AG09309 (cell line): ENCODE measurements around the gene SPAG7.

Experiments
- DNase-seq: peaks from one replicate; pipeline ENCODE4 v3.0.0-alpha.2; 2010; ENCODE audit warnings: low read depth
- H3K4me3 ChIP-seq: 2 replicates; pipeline ENCODE4 v1.5.1; 2011; ENCODE audit warnings: mild to moderate bottlenecking, low read depth, low read length, moderate library complexity; ENCODE audit not compliant: control insufficient read depth
- TF ChIP-seq, protein P1 (sequence below): IDR thresholded peaks from 2 replicates; pipeline ENCODE4 v1.5.1; 2011; ENCODE audit warnings: mild to moderate bottlenecking, low read depth, low read length, inconsistent platforms; ENCODE audit not compliant: insufficient read depth, control insufficient read depth; ENCODE audit errors: missing control alignments

SPAG7 gene

DNA sequence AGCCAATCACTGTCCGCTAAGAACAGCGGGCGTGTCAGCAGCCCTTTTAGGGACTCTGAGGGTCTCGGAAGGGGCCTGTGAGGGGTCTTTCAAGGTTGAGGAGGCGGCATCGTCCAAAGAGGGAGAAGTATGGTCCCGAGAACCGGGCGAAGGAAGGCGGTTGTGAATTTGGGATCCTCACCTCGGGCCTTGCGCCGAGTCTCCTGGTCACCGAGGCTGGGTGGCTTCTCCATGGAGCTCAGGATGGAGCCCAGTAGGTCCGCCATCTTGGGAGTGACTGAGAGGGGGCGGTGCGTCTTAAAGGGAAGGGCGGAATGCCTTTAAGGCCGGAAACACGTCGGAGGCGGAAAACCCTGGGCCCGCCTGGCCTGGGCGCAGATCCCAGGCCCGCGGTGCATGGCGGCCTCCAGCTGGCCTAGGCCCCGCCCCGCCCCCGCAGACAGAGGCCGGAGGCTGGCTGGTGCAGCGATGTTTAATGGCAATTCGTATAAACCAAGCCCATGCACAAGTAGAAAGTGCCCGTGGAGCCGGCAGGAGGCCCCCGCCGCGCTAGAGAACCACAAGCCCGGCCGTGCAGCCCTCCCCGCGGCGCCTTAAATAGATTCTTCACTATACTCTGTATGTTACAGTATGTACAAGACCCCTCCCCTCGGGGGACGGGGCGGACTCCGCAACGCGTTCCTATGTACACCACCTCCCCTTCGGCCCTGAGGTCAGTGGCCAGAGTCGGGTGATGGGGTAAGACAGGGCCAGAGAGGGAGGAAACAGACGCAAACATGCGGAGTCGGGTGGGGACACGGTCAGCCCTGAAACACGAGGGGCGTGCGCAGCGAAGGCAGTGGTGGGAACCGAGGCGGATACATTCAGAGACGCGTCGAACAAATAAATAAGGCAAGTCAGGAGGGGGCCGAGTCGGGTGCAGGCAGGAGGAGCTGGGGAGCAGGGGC, at the start of gene SPAG7:
SPAG7 (minus strand) TSS at position 279 of the 947 bp plus-strand sequence; CDS start at position 266, 13 bp downstream.
- DNase-seq: peak; percentile 94

GRCh38 chr17:5014357-5014756, 46.7 kb upstream of the SPAG7 start:
- DNase-seq: no peak
- H3K4me3 ChIP-seq: no peak overlapping the region
- TF ChIP-seq, protein P1, sequence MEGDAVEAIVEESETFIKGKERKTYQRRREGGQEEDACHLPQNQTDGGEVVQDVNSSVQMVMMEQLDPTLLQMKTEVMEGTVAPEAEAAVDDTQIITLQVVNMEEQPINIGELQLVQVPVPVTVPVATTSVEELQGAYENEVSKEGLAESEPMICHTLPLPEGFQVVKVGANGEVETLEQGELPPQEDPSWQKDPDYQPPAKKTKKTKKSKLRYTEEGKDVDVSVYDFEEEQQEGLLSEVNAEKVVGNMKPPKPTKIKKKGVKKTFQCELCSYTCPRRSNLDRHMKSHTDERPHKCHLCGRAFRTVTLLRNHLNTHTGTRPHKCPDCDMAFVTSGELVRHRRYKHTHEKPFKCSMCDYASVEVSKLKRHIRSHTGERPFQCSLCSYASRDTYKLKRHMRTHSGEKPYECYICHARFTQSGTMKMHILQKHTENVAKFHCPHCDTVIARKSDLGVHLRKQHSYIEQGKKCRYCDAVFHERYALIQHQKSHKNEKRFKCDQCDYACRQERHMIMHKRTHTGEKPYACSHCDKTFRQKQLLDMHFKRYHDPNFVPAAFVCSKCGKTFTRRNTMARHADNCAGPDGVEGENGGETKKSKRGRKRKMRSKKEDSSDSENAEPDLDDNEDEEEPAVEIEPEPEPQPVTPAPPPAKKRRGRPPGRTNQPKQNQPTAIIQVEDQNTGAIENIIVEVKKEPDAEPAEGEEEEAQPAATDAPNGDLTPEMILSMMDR: no peak

More for the DNA sequence above, at the start of gene SPAG7:
- TF ChIP-seq, protein P1: no peak
- H3K4me3 ChIP-seq: peak within 1 kb of the TSS; percentile 87

DNA sequence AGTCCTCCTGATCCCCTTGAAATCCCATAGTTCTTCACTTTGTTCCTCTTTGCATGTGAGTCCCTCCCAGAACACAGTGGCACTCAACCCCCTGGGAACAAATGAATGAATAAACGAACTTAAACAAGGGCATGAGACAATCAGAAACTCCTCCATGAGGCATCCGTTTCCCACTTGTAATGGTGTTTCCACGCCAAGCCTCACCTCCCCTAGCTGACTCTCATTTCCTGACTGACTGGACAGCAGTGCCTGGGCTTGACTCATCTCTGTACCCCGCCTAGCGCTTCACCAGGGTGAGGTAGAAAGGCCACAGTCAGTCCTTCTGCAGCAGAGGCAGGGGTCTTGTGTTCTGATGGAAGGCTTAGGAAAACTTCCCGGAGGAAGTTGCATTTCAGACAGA, 44.3 kb upstream of the SPAG7 start:
- DNase-seq: no peak
- H3K4me3 ChIP-seq: no peak overlapping the region
- TF ChIP-seq, protein P1: no peak

DNA sequence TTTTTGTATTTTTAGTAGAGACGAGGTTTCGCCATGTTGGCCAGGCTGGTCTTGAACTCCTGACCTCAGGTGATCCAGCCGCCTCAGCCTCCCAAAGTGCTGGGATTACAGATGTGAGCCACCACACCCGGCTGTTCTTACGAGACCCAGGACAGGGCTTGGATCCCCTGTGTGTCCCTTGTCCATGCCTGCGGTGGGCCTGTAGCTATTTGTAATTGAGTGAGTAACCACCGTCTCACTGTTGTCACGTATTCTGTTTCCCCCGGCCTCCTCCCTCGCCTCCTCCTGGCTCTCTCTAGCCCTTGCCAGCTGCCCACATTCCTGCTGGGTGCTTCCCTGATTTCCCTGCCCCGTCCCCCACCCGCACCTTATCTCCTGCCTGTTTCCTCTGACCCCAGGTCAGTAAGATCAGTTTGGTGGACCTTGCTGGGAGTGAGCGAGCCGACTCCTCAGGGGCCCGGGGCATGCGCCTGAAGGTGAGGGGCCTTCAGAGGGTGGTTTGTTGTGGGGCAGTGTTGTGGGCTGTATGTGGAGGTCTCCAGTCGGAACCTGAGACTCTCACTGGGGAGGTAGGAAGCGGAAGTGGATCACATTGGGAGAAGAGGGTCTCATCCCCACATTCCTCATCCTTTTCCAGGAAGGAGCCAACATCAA, 35.7 kb upstream of the SPAG7 start:
- DNase-seq: no peak
- no peak overlapping the region for H3K4me3 ChIP-seq
- TF ChIP-seq, protein P1: no peak

GRCh38 chr17:5002121-5002788, 34.6 kb upstream of the SPAG7 start:
- TF ChIP-seq, protein P1: no peak

GRCh38 chr17:5000237-5000639, 32.6 kb upstream of the SPAG7 start:
- TF ChIP-seq, protein P1: no peak
- peak overlapping the region; percentile 100 for H3K4me3 ChIP-seq
- DNase-seq: no peak

More at GRCh38 chr17:5002121-5002788, 34.6 kb upstream of the SPAG7 start:
- no peak overlapping the region for H3K4me3 ChIP-seq
- no peak for DNase-seq
